HepG2 (cell line): ENCODE results near the gene GABARAPL2. TPM values are rescaled to one million over a fixed set of nuclear protein-coding genes. Genes with fewer than 3 reads are reported as not detected.

Source experiments
- ARHGAP35 ChIP-seq: sonication (generic); formaldehyde crosslinking; IDR thresholded peaks from 2 replicates; pipeline ENCODE4 v1.9.0; 2022; ENCODE audit warnings: mild to moderate bottlenecking, inconsistent platforms, moderate library complexity, missing genetic modification reagents, borderline replicate concordance
- ARID2 ChIP-seq: sonication (generic); formaldehyde crosslinking; IDR thresholded peaks from 2 replicates; pipeline ENCODE4 v1.8.1; 2022; ENCODE audit warnings: mild to moderate bottlenecking, missing genetic modification reagents, borderline replicate concordance
- GABPB1 ChIP-seq: IDR thresholded peaks from 2 replicates; pipeline ENCODE4 v1.6.1; 2016; ENCODE audit warnings: mild to moderate bottlenecking, missing genetic modification reagents, moderate library complexity, missing compliant biosample characterization
- MTA3 ChIP-seq: sonication (generic); formaldehyde crosslinking; IDR thresholded peaks from 2 replicates; pipeline ENCODE4 v1.4.0; 2020; ENCODE audit warnings: missing genetic modification reagents
- NCOA2 ChIP-seq: sonication (generic); formaldehyde crosslinking; IDR thresholded peaks from 2 replicates; pipeline ENCODE4 v1.8.0; 2022; ENCODE audit warnings: inconsistent platforms
- RNF2 ChIP-seq: fragments of 450-650 bp; conservative IDR thresholded peaks from 2 replicates; pipeline ENCODE4 v1.6.1; 2016; ENCODE audit warnings: low read depth
- WIZ ChIP-seq: sonication (generic); formaldehyde crosslinking; IDR thresholded peaks from 2 replicates; pipeline ENCODE4 v1.5.1; 2020; ENCODE audit warnings: mild to moderate bottlenecking, missing genetic modification reagents
- ZFP41 ChIP-seq: sonication (generic); formaldehyde crosslinking; IDR thresholded peaks from 2 replicates; pipeline ENCODE4 v1.4.0; 2020; ENCODE audit warnings: mild to moderate bottlenecking, missing genetic modification reagents, borderline replicate concordance
- ZFP62 ChIP-seq: sonication (generic); formaldehyde crosslinking; IDR thresholded peaks from 2 replicates; pipeline ENCODE4 v1.4.0; 2020; ENCODE audit warnings: missing genetic modification reagents
- ZNF296 ChIP-seq: sonication (generic); formaldehyde crosslinking; conservative IDR thresholded peaks from 2 replicates; pipeline ENCODE4 v1.5.0; 2020; ENCODE audit warnings: mild to moderate bottlenecking, missing genetic modification reagents
- ZNF501 ChIP-seq: sonication (generic); formaldehyde crosslinking; IDR thresholded peaks from 2 replicates; pipeline ENCODE4 v1.5.1; 2020; ENCODE audit warnings: mild to moderate bottlenecking, moderate library complexity, missing genetic modification reagents
- ZNF569 ChIP-seq: sonication (generic); formaldehyde crosslinking; IDR thresholded peaks from 2 replicates; pipeline ENCODE4 v1.5.0; 2020; ENCODE audit warnings: mild to moderate bottlenecking, missing genetic modification reagents, moderate library complexity, borderline replicate concordance
- ZNF703 ChIP-seq: sonication (generic); formaldehyde crosslinking; IDR thresholded peaks from 2 replicates; pipeline ENCODE4 v1.5.1; 2020; ENCODE audit warnings: missing genetic modification reagents, mild to moderate bottlenecking, moderate library complexity, borderline replicate concordance
- ZNF879 ChIP-seq: sonication (generic); formaldehyde crosslinking; IDR thresholded peaks from 2 replicates; pipeline ENCODE4 v1.8.1; 2023; ENCODE audit warnings: missing genetic modification reagents
- polyA plus RNA-seq, 8 experiments: library from polyadenylated mRNA; depleted of rRNA in 3 of 8; stranded (reverse) in 7 of 8; unstranded in 1 of 8; fragments of >200 nt; fragmentation: Illumina TruSeq in 4 of 8; extraction: Trizol in 4 of 8; gene quantifications; 2 replicates each; pipeline versions ENCODE4 v1.2.1 to v1.2.3, GENCODE V29; 2011 to 2016; ENCODE audit warnings: low read depth in 4 of 8, missing spikeins in 1 of 8, mixed read lengths in 1 of 8; ENCODE audit not compliant: insufficient read depth in 1 of 8
- total RNA-seq, 5 experiments: library from RNA; depleted of rRNA; stranded (reverse); fragments of >200 nt; fragmentation: Illumina TruSeq; extraction: Trizol; gene quantifications; 2 replicates each; pipeline ENCODE4 v1.2.3, GENCODE V29; 2016; ENCODE audit warnings: low read depth in 1 of 5
- TF ChIP-seq, protein P1 (sequence below): sonication (generic); formaldehyde crosslinking; IDR thresholded peaks from 2 replicates; pipeline ENCODE4 v1.5.0; 2020; ENCODE audit warnings: mild to moderate bottlenecking, missing genetic modification reagents, borderline replicate concordance
- TF ChIP-seq, protein P2 (sequence below): sonication (generic); formaldehyde crosslinking; IDR thresholded peaks from 2 replicates; pipeline ENCODE4 v1.4.0; 2020; ENCODE audit warnings: missing genetic modification reagents, borderline replicate concordance
- TF ChIP-seq, protein P3 (sequence below): sonication (generic); formaldehyde crosslinking; IDR thresholded peaks from 2 replicates; pipeline ENCODE4 v1.5.0; 2020; ENCODE audit warnings: mild to moderate bottlenecking, missing genetic modification reagents

GABARAPL2 gene
- total and polyA plus RNA-seq, 2 of the 13 experiments (the other 11 are each of a cell fraction or from before 2014, with no cell fraction given), result 76.4 to 83.0 TPM

DNA sequence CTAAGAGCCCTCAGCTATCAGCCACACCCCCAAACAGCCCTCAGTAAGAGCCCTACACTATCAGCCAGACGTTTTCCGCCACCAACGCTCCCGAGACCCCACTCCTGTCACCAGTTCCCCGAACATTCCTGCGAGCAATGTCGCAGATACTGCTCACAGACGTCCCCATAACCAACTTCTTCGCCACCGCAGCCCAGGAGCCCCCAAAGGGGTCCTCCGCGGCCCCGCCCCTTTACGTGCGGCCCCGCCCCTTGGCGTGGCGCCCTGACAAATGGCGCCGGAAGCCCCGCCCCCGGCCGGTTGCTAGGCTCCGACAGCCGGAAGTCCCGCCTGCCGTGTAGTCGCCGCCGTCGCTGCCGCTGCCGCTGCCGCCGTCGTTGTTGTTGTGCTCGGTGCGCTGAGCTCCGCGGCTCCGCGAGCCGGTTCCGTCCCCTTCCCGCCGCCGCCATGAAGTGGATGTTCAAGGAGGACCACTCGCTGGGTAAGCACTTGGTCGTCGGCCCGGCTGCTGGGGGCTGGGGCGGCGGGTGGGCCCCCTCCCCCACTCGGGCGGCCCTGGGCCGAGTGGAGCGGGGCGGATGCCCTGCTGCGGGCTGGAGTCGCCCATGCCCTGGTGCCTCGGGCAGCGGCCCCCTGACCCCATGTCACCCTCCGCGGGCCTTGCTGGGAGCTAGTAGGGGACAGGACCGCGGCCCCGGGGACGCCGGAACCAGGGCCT lies at the start of gene GABARAPL2 (continued):
- TF ChIP-seq GABPB1 (CRISPR knock-in tag) (peak; percentile 97), ZNF296 (CRISPR knock-in tag) (0 out of 2 replicates have a peak, but pooled peaks have one; percentile 9), ZNF879 (CRISPR knock-in tag) (no peak), ZFP41 (CRISPR knock-in tag) (0 out of 2 replicates have a peak, but pooled peaks have one; percentile 25), ZNF501 (CRISPR knock-in tag) (peak; percentile 96), WIZ (CRISPR knock-in tag) (no peak; the same call in 1 of the 2 replicates), NCOA2 (no peak), ZNF569 (CRISPR knock-in tag) (no peak), ARID2 (CRISPR knock-in tag) (0 out of 2 replicates have a peak, but pooled peaks have one; percentile 20), ZNF703 (0 out of 2 replicates have a peak, but pooled peaks have one; percentile 23), RNF2 (no peak), MTA3 (CRISPR knock-in tag) (no peak), ARHGAP35 (CRISPR knock-in tag) (peak; percentile 77), ZFP62 (CRISPR knock-in tag) (no peak)
- TF ChIP-seq, protein P1, sequence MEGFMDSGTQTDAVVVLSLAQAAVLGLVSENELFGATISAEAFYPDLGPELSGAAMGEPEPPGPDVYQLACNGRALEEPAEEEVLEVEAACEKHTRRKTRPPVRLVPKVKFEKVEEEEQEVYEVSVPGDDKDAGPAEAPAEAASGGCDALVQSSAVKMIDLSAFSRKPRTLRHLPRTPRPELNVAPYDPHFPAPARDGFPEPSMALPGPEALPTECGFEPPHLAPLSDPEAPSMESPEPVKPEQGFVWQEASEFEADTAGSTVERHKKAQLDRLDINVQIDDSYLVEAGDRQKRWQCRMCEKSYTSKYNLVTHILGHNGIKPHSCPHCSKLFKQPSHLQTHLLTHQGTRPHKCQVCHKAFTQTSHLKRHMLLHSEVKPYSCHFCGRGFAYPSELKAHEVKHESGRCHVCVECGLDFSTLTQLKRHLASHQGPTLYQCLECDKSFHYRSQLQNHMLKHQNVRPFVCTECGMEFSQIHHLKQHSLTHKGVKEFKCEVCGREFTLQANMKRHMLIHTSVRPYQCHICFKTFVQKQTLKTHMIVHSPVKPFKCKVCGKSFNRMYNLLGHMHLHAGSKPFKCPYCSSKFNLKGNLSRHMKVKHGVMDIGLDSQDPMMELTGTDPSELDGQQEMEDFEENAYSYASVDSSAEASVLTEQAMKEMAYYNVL (CRISPR knock-in tag), result peak; percentile 50; the same call in 1 of the 2 replicates
- TF ChIP-seq, protein P2, sequence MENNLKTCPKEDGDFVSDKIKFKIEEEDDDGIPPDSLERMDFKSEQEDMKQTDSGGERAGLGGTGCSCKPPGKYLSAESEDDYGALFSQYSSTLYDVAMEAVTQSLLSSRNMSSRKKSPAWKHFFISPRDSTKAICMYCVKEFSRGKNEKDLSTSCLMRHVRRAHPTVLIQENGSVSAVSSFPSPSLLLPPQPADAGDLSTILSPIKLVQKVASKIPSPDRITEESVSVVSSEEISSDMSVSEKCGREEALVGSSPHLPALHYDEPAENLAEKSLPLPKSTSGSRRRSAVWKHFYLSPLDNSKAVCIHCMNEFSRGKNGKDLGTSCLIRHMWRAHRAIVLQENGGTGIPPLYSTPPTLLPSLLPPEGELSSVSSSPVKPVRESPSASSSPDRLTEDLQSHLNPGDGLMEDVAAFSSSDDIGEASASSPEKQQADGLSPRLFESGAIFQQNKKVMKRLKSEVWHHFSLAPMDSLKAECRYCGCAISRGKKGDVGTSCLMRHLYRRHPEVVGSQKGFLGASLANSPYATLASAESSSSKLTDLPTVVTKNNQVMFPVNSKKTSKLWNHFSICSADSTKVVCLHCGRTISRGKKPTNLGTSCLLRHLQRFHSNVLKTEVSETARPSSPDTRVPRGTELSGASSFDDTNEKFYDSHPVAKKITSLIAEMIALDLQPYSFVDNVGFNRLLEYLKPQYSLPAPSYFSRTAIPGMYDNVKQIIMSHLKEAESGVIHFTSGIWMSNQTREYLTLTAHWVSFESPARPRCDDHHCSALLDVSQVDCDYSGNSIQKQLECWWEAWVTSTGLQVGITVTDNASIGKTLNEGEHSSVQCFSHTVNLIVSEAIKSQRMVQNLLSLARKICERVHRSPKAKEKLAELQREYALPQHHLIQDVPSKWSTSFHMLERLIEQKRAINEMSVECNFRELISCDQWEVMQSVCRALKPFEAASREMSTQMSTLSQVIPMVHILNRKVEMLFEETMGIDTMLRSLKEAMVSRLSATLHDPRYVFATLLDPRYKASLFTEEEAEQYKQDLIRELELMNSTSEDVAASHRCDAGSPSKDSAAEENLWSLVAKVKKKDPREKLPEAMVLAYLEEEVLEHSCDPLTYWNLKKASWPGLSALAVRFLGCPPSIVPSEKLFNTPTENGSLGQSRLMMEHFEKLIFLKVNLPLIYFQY (CRISPR knock-in tag), result peak; percentile 46; the same call in 1 of the 2 replicates
- TF ChIP-seq, protein P3, sequence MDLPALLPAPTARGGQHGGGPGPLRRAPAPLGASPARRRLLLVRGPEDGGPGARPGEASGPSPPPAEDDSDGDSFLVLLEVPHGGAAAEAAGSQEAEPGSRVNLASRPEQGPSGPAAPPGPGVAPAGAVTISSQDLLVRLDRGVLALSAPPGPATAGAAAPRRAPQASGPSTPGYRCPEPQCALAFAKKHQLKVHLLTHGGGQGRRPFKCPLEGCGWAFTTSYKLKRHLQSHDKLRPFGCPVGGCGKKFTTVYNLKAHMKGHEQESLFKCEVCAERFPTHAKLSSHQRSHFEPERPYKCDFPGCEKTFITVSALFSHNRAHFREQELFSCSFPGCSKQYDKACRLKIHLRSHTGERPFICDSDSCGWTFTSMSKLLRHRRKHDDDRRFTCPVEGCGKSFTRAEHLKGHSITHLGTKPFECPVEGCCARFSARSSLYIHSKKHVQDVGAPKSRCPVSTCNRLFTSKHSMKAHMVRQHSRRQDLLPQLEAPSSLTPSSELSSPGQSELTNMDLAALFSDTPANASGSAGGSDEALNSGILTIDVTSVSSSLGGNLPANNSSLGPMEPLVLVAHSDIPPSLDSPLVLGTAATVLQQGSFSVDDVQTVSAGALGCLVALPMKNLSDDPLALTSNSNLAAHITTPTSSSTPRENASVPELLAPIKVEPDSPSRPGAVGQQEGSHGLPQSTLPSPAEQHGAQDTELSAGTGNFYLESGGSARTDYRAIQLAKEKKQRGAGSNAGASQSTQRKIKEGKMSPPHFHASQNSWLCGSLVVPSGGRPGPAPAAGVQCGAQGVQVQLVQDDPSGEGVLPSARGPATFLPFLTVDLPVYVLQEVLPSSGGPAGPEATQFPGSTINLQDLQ (CRISPR knock-in tag), result no peak; the same call in 1 of the 2 replicates
